OCI-LY7 (cell line): Measurements from ENCODE around the gene C11orf58.

Experiments used
- CTCF ChIP-seq: fragments of 200-600 bp; sonication (generic); conservative IDR thresholded peaks from 2 replicates; pipeline ENCODE4 v1.5.1; 2014; ENCODE audit warnings: mild to moderate bottlenecking, antibody characterized with exemption, low read length, moderate library complexity, mixed read lengths
- EZH2phosphoT487 ChIP-seq: fragments of 200-600 bp; sonication (generic); IDR thresholded peaks from 2 replicates; pipeline ENCODE4 v1.6.1; 2018; ENCODE audit warnings: low read depth, borderline replicate concordance, mild to moderate bottlenecking, mixed run types, antibody characterized with exemption, low read length, moderate library complexity, mixed read lengths

DNA sequence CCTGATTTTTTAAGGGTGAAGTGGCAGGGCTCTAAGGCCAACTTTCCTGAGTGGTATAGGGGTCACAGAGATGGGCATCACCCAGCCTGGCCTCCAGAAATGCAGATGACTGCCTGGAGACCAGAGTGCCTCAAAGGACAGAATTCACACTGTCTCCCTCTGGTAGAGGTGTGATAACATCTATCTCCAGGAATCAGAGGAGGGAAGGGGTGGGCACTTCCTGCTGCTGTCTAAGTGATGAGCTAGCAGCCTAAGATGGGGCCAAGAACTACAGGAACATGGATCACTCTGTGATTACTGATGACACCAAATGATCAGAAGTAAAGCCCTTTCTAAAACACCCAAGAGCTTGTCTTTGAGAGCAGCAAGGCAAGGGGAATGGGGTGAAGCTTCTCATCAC, 61.9 kb downstream of the C11orf58 start:
- TF ChIP-seq CTCF, result no peak
- no peak for TF ChIP-seq EZH2phosphoT487
